Gastrocnemius medialis (tissue), 4 donors: ENCODE data around the gene KLKB1. TPM values are rescaled to one million over a fixed set of nuclear protein-coding genes. Genes with fewer than 3 reads are reported as not detected.
"Not testable (repeated sequence)": the region's sequence is repeated elsewhere in the genome, so short reads cannot be mapped to it uniquely, and the experiment has no call there.

Source experiments
- ATAC-seq, 2 donors: fragments of 150-250 bp; one replicate each; pipeline ENCODE4 v1.9.1; 2016
- DNase-seq, 2 donors: peaks; one replicate each; pipeline ENCODE4 v3.0.0-alpha.2; 2019
- H3K27ac ChIP-seq, 4 donors: fragments of 200-600 bp; sonication (generic); 1 replicate in 1 of 4; 2 replicates in 3 of 4; pipeline ENCODE4 v1.5.1; 2016 to 2018; ENCODE audit warnings: mild to moderate bottlenecking in 2 of 4, moderate library complexity in 1 of 4
- H3K27me3 ChIP-seq, 3 donors: fragments of 200-600 bp; sonication (generic) in 2 of 3; 1 replicate in 1 of 3; 2 replicates in 2 of 3; pipeline versions ENCODE4 v1.5.1 to v1.6.0; 2016 to 2019; ENCODE audit warnings: mild to moderate bottlenecking in 1 of 3, moderate library complexity in 1 of 3
- H3K36me3 ChIP-seq, 2 donors: fragments of 200-600 bp; sonication (generic) in 1 of 2; one replicate each; pipeline ENCODE4 v1.5.1; 2017 to 2018
- H3K4me1 ChIP-seq, 2 donors: fragments of 200-600 bp; sonication (generic) in 1 of 2; one replicate each; pipeline ENCODE4 v1.5.1; 2016 to 2017; ENCODE audit warnings: mild to moderate bottlenecking in 2 of 2
- H3K4me3 ChIP-seq, 4 donors: fragments of 200-600 bp; sonication (generic) in 3 of 4; 1 replicate in 1 of 4; 2 replicates in 3 of 4; pipeline ENCODE4 v1.5.1; 2016 to 2019; ENCODE audit warnings: mild to moderate bottlenecking in 2 of 4
- H3K9me3 ChIP-seq, 3 donors: fragments of 200-600 bp; sonication (generic) in 2 of 3; 1 replicate in 1 of 3; 2 replicates in 2 of 3; pipeline ENCODE4 v1.5.1; 2016 to 2019
- CTCF ChIP-seq, 5 experiments: fragments of 450-650 bp in 3 of 5; fragments of 200-600 bp in 2 of 5; sonication (generic) in 2 of 5; IDR thresholded peaks in 4 of 5; conservative IDR thresholded peaks in 1 of 5; 1 replicate in 4 of 5; 2 replicates in 1 of 5; pipeline ENCODE4 v1.5.1; 2016 to 2019; ENCODE audit warnings: antibody characterized with exemption in 5 of 5, mild to moderate bottlenecking in 3 of 5, moderate library complexity in 3 of 5
- POLR2A ChIP-seq, 2 donors: fragments of 450-650 bp; IDR thresholded peaks; one replicate each; pipeline ENCODE4 v1.6.1; 2017; ENCODE audit warnings: antibody characterized with exemption in 2 of 2, mild to moderate bottlenecking in 2 of 2, moderate library complexity in 2 of 2
- in situ Hi-C, 4 donors: fragments of 200-750 bp; cut with MboI; loops; one replicate each; pipeline versions ENCODE4 v1.15.0 to v1.8.0; 2017; ENCODE audit warnings: low sequenced_read_pairs in 4 of 4
- intact Hi-C: fragments of 100-400 bp; cut with DNase I; formaldehyde crosslinking; loops from one replicate; pipeline ENCODE4 v1.15.1; 2023; ENCODE audit warnings: low total_unique reads
- total RNA-seq, 4 donors: library from RNA; depleted of rRNA; stranded (reverse); fragments of >200 nt; gene quantifications; one replicate each; pipeline versions ENCODE4 v1.1.0 to v1.2.3, GENCODE V29; 2016

KLKB1 gene
- total RNA-seq, 4 donors from 2014 or later = 0.20 to 0.40 TPM; not detected in 2

- intact Hi-C loops (no loop called here), in situ Hi-C loops (no loop called here)
- Histone ChIP-seq H3K36me3 (no peaks in the 10 kb centered on the region), H3K27me3 (no peaks in the 10 kb centered on the region), H3K4me3 (no peak overlapping the region), H3K9me3 (no peaks in the 10 kb centered on the region), H3K27ac (no peak overlapping the region), H3K4me1 (peaks cover 0 to 4% of the 10 kb centered on the region in 2 donors)
- no peak for TF ChIP-seq CTCF (IDR thresholded peaks at IDR 0.05 in 4 of 5, conservative IDR thresholded peaks at IDR 0.05 in 1 of 5)
- no peak for TF ChIP-seq POLR2A (IDR thresholded peaks at IDR 0.05)
- no peak for ATAC-seq
- no peak for DNase-seq
Observed at GRCh38 chr4:186260117-186260503, 32.8 kb downstream of the KLKB1 start.

- no peak for TF ChIP-seq POLR2A (IDR thresholded peaks at IDR 0.05)
- TF ChIP-seq CTCF (IDR thresholded peaks at IDR 0.05 in 4 of 5, conservative IDR thresholded peaks at IDR 0.05 in 1 of 5) = no peak
- Histone ChIP-seq H3K27ac (no peak overlapping the region), H3K9me3 (no peaks in the 10 kb centered on the region), H3K4me3 (no peak overlapping the region), H3K36me3 (no peaks in the 10 kb centered on the region), H3K27me3 (no peaks in the 10 kb centered on the region), H3K4me1 (peaks cover 0 to 4% of the 10 kb centered on the region in 2 donors)
- ATAC-seq = no peak
- DNase-seq = no peak
- in situ Hi-C loops (no loop called here), intact Hi-C loops (no loop called here)
Observed at GRCh38 chr4:186260504-186261448, 33.5 kb downstream of the KLKB1 start.

GRCh38 chr4:186264660-186265059, 37.4 kb downstream of the KLKB1 start:
- H3K27me3 ChIP-seq = no peaks in the 10 kb centered on the region
- H3K9me3 ChIP-seq = no peaks in the 10 kb centered on the region
- TF ChIP-seq CTCF (IDR thresholded peaks at IDR 0.05 in 4 of 5, conservative IDR thresholded peaks at IDR 0.05 in 1 of 5) = no peak
- TF ChIP-seq POLR2A (IDR thresholded peaks at IDR 0.05) = no peak
- in situ Hi-C loops = no loop called here
- H3K4me3 ChIP-seq = no peak overlapping the region
- H3K27ac ChIP-seq = no peak overlapping the region
- DNase-seq (no peak), ATAC-seq (no peak)
- H3K4me1 ChIP-seq = peaks cover 0 to 4% of the 10 kb centered on the region in 2 donors
- intact Hi-C loops = no loop called here
- no peaks in the 10 kb centered on the region for H3K36me3 ChIP-seq

GRCh38 chr4:186265250-186265649, 37.9 kb downstream of the KLKB1 start:
- DNase-seq, ATAC-seq, H3K4me1 ChIP-seq, in situ Hi-C loops, H3K27ac ChIP-seq, intact Hi-C loops, H3K9me3 ChIP-seq, H3K36me3 ChIP-seq, H3K4me3 ChIP-seq, H3K27me3 ChIP-seq: not testable (repeated sequence)

- DNase-seq (no peak), ATAC-seq (no peak)
- TF ChIP-seq POLR2A (IDR thresholded peaks at IDR 0.05) (no peak), CTCF (IDR thresholded peaks at IDR 0.05 in 4 of 5, conservative IDR thresholded peaks at IDR 0.05 in 1 of 5) (no peak)
- intact Hi-C loops = no loop called here
- Histone ChIP-seq H3K27ac (no peak within 1 kb of the TSS), H3K9me3 (no peaks in the 10 kb centered on the region), H3K27me3 (no peaks in the 10 kb centered on the region), H3K4me1 (peaks cover 0 to 3% of the 10 kb centered on the region in 2 donors), H3K36me3 (no peaks in the 10 kb centered on the region), H3K4me3 (no peak within 1 kb of the TSS)
- in situ Hi-C loops = no loop called here
Observed at GRCh38 chr4:186265683-186266652, 38.7 kb downstream of the KLKB1 start, which contains the start of gene F11. Gene F11, plus strand, starts transcription at chr4:186266189. Its CDS starts 948 bp downstream, at chr4:186267137.
